GDM1 (cell line): ENCODE data around the gene LAMA3.

Source experiments
- DNase-seq: peaks from one replicate; lab custom pipeline; 2025; lab: John Stamatoyannopoulos, UW

Gene LAMA3

DNA sequence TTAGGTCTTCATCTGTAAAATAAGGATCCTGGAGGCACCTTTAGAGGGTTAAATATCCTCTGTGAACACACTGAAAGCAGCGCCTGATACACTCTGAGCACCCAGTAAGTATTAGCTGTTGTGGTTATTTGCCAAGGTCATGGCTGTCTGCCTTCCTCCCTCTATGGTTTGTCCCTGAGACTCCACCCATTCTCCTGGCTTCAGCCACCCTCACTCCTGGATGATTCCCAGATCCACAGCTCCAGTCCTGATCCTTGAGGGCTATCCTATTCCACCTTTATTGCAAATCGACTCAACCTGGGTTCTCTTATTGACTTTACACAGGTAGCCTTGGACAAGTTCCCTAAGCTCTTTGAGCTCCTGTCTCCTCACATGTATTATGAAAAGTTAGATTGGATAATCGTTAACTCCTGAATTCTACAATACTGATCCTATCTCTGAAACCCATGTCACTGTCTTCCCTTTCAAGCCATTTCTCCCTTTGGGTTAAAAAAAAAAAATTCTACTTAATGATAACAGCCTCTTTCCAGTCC lies 162.3 kb downstream of the LAMA3 start:
- no peak for DNase-seq

- no peak for DNase-seq
These were observed 163.2 kb downstream of the LAMA3 start for GRCh38 chr18:23852236-23853045.

- DNase-seq: peak; percentile 3
These were observed 164.4 kb downstream of the LAMA3 start for GRCh38 chr18:23853448-23854195.

DNA sequence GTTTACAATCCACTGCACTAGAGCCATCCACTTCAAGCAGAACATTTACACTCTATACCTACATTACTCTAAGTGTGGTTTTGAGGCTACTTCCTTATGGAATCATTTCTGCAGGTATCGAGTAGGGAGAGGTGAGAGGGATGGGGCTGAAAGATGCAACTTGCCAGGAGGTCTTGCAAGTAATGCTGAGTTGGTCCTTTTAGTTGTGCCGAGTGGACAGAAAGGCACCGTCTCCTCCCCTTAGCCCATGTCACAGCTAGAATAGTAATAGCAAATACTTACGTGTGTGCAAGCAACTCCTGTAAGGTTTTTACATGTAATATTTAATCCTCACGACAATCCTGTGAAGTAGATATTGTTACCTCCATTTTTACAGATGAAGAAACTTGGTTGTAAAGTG lies 166.5 kb downstream of the LAMA3 start:
- no peak for DNase-seq

- DNase-seq: no peak
These were observed 167.4 kb downstream of the LAMA3 start for GRCh38 chr18:23856466-23857163.

DNA sequence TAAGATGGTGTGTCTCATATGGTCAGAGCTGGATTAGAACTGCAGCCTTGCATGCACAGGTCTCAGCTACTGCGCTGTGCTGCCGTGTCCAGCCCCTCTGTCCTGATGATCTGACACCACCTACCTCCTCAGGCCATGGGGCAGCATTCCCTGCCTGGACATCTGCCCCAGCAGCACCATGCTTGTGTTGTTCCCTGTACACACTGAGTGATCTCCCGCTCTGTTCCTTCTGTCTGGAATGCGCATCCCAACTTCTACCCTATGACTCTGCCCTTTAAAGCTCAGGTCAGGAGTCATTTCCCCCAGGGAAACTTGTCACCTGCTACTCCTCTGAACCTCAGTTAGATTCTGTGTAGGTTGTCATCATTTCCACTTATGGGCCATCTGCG lies 167.9 kb downstream of the LAMA3 start:
- DNase-seq: no peak

- DNase-seq: no peak
These were observed 168.5 kb downstream of the LAMA3 start for GRCh38 chr18:23857756-23858155.

DNA sequence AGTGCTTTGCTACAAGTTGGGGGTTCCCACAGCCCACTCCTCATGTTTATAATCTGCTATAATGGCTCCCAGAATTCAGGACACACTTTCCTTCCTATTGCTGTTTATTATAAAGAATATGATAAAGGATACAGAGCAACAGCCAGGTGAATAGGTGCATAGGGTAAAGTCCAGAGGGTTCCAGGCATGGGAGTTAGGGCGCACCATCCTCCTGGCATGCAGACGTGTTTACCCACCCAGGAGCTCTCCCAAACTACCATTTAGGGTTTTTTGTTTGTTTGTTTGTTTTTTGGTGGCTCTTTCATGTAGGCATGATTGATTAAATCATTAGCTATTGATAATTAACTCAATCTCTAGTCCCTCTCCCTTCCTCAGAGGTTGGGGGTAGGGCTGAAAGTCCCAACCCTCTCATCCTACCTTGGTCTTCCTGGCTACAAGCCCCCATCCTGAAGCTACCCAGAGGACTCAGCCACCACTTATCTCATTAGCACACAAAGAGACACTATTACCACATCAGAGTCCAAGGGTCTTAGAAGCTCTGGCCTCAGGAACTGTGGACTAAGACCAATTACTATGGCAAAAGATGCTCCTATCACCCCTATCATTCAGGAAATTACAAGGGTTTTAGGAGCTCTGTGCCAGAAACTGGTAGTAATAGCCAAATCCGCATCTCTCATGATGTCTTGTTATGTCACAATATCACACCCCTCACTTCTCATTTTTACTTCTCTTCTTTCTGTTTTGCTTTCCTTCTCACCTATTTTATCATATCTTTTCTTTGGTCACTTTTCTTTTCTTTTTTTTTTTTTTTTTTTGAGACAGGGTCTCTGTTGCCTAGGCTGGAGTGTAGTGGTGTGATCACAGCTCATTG lies 170.4 kb downstream of the LAMA3 start:
- no peak for DNase-seq

DNA sequence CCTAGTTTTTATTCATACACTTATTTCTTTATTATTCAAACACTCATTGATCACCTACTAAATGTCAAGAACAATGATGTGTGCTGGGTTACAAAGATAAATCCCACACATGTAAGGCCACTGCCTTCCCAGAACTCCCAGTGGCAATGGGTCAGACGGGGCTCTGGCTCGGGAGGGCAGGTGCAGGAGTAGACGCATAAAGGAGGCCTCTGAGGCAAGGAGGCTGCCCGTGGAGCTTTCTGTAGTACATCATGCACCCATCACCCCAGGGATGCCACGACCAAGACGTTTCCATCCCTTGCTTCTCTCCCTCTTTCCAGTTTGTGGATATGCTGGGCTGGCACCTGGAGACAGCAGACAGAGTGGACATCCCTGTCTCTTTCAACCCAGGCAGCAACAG lies 172.1 kb downstream of the LAMA3 start:
- DNase-seq: no peak

DNA sequence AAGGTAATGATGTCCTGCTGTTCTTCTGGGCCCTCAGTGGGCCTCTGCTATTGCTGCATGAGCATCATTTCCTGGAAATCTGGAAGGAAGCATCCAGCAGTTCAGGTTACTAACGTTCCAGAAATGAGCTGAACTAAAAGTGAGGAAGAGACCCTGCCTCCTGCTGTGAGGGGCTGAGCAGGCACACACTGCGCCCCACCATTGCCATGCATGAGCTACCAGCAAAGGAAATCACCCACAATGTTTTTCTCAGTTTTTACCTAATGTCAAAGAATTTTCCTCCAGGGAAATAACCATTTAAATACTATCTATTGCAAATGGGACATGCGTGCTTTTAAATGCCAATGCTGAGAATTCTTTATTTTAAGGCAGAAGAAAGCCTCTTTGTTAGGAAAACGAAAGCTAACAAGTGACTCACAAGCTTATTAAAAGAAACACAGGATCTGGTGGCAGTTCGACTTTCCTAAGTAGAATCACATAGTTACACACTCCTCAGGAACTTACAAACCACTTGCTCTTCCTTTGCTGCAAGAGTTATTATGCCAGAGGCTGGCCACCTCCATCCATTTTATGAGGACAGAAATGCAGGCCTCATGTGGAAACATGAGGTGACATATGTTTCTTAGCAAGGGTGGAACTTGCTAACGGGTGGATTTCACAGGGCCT lies 172.7 kb downstream of the LAMA3 start:
- peak; percentile 77 for DNase-seq

DNA sequence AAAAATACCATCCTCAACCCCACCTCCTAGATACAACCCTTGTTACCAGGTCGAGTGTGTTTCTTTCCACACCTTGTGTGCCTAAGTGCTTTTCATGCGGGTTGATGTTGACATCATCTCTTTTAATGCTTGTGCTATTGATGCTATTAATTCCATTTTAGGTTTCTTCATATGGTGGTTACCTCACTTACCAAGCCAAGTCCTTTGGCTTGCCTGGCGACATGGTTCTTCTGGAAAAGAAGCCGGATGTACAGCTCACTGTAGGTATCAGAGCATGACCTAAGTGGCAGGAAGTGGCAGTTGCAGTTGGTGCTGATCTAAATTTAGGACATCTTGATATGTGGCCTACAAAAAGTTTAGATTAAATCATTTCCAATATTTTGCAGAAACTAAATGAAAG lies 175.4 kb downstream of the LAMA3 start:
- DNase-seq: peak; percentile 21

DNA sequence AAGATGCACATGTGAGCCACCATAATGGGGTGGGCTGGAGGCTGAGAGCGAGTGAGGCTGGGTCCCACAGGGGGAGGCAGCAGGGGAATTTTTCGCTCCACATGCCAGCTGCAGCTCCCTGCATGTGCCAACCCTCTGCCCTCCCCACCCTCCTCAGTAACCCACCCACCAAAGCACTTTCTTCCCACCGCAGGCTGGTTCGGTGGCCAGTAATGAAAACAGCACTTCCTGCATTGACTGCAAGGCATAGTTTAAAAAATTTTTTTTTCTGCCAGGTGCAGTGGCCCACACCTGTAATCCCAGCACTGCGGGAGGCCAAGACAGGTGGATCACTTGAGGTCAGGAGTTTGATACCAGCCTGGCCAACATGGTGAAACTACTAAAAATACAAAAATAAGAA lies 177.8 kb downstream of the LAMA3 start:
- DNase-seq: no peak

DNA sequence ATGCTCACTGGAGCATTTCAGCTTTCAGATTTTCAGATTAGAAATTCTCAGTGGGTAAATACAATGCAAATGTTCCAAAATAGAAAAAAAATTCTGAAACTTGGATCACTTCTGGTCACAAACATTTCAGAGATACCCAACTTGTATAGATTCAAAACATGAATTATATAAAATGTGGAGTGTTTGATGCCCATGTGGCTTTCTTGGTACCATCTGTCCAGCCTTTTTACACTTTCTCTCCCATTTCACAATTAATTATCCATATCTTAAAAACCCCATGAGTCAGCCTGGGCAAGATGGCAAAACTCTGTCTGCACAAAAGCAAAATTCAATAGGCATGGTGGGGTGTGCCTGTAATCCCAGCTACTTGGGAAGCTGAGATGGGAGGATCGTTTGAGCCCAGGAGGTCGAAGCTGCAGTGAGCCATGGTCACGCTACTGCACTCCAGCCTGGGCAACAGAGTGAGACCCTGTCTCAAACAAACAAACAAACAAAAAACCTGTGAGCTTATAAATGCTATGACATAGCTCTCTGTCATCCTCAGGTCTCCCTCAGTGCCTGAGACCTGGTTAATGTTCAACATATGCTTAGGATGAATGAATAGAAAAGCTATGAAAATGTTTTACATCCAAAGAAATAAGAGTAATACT lies 179.0 kb downstream of the LAMA3 start:
- DNase-seq: no peak

- DNase-seq: no peak
These were observed 181.6 kb downstream of the LAMA3 start for GRCh38 chr18:23870676-23871380.

DNA sequence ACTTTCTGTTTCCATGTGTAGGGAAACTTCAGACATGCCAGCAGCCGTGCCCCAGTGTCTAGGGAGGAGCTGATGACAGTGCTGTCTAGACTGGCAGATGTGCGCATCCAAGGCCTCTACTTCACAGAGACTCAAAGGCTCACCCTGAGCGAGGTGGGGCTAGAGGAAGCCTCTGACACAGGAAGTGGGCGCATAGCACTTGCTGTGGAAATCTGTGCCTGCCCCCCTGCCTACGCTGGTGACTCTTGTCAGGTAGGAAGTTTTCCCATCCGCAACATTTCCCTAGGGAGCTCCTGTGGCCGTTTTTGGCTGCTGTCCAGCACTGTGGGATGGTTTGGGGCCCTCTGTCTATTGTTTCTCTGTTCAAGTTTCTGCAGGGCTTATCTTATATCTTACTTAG lies 182.2 kb downstream of the LAMA3 start:
- no peak for DNase-seq

DNA sequence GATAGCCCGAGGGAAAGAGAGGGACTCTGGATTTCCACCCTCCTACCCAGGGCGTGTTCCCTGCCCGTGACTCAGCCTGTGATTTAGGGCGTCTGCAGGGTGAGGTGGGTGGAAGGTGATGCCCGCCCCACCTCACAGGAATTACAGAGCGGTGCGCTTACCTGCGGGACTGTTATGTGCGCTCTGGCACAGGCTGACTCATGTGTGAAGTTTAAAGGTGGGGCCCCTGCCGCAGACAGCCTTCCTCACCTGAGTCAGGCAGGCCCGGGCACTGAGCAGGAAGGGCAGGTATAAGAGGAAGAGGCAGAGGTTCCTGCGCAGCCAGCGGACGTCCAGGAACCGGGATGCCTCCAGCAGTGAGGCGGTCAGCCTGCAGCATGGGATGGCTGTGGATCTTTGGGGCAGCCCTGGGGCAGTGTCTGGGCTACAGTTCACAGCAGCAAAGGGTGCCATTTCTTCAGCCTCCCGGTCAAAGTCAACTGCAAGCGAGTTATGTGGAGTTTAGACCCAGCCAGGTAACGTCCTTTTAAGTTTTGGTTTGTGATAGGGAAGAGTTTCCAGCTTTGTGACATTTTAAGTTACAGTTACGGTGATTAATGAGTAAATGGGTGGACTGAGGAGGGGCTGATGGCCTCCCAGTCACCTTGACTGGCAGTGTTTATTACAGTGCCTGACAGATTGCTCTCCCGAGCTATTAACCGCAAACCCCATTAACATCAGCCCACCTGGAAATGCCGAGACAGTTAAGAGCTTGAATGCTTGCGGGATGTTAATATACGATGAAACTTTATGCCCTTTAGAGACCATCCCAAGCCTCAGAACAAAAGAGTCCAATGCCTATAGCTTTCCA lies 183.7 kb downstream of the LAMA3 start:
- DNase-seq: no peak

DNA sequence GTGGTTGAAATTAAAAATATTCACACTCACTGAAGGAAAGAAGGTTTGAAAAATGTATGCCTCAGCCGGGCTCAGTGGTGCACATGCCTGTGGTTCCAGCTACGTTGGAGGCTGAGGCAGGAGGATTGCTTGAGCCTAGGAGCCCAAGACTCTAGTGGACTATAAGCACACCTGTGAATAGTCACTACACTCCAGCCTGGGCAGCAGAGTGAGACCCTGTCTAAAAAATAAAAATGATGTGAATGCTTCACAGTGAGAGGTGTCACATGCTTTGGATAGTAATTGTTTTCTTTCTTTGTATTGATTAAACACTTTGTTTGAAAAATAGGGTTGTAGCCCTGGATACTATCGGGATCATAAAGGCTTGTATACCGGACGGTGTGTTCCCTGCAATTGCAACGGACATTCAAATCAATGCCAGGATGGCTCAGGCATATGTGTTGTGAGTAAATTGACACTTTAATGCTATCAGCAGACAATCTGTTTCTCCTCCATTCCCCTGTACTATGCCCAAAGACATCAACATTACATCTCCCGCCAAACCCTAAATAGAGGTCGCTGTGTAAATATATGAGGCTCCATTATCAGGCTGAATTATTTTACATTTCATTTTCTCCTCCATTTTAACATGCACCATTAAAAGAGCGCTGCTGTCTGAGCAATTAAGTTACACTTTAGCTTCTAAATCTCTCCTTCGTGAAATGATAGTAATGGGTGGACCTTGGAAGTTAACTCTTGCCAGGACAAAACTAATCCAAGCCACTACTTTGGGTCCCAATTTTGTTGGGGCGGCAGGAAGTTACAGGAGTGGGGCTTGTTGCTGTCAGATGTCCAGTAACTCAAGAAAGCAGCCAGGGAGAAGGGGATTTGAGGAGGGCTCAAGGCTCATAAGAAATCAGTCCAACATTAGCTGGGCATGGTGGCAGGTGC lies 187.0 kb downstream of the LAMA3 start:
- no peak for DNase-seq

GRCh38 chr18:23876921-23877320 lies 187.7 kb downstream of the LAMA3 start:
- DNase-seq: no peak
